SK-N-SH (cell line): ENCODE results near the gene COL20A1. TPM values are rescaled to one million over a fixed set of nuclear protein-coding genes. Genes with fewer than 3 reads are reported as not detected.

Source experiments
- CTCF ChIA-PET: fragments of 300-600, 350-600 bp; formaldehyde crosslinking; extraction: SDS; loops from one replicate; lab custom pipeline; 2021; lab: Yijun Ruan, JAX
- POLR2A ChIA-PET: fragments of 350-600 bp; sonication (Branson Sonifier 250); formaldehyde crosslinking; extraction: SDS; loops from one replicate; lab custom pipeline; 2020; ENCODE audit warnings: antibody characterized with exemption, inconsistent platforms; lab: Yijun Ruan, JAX
- DNase-seq: peaks from one replicate; pipeline ENCODE4 v3.0.0; 2012
- H2AFZ ChIP-seq: fragments of 200-600 bp; sonication (generic); 2 replicates; pipeline ENCODE4 v1.8.1; 2016; ENCODE audit warnings: antibody characterized with exemption, mild to moderate bottlenecking, low read depth
- H3F3A ChIP-seq: fragments of 200-600 bp; sonication (generic); replicated peaks from 2 replicates; pipeline ENCODE3; 2016; ENCODE audit warnings: antibody characterized with exemption, mild to moderate bottlenecking; ENCODE audit not compliant: insufficient read depth
- H3K27ac ChIP-seq, 2 experiments: fragments of 200-500 bp in 1 of 2; fragments of 200-600 bp in 1 of 2; sonication (Bioruptor generic) in 1 of 2; sonication (generic), shearing (Covaris generic) in 1 of 2; 2 replicates each; pipeline versions ENCODE4 v1.5.1 to v1.6.1; 2014 to 2016; ENCODE audit warnings: low read depth in 2 of 2, inconsistent platforms in 1 of 2, low read length in 1 of 2, mild to moderate bottlenecking in 1 of 2, mixed read lengths in 1 of 2
- H3K27me3 ChIP-seq: fragments of 200-600 bp; sonication (generic), shearing (Covaris generic); 2 replicates; pipeline ENCODE4 v1.6.1; 2016; ENCODE audit warnings: mixed run types; ENCODE audit not compliant: insufficient read depth
- H3K36me3 ChIP-seq, 2 experiments: fragments of 200-500 bp in 1 of 2; fragments of 200-600 bp in 1 of 2; sonication (Bioruptor generic) in 1 of 2; sonication (generic) in 1 of 2; replicated peaks in 1 of 2; 2 replicates each; pipeline versions ENCODE3 to v1.5.1; 2014 to 2016; ENCODE audit warnings: low read length in 1 of 2, mild to moderate bottlenecking in 1 of 2; ENCODE audit not compliant: insufficient read depth in 2 of 2, control insufficient read depth in 1 of 2
- H3K4me1 ChIP-seq, 2 experiments: fragments of 200-500 bp in 1 of 2; fragments of 200-600 bp in 1 of 2; sonication (Bioruptor generic) in 1 of 2; sonication (generic), shearing (Covaris generic) in 1 of 2; 2 replicates each; pipeline versions ENCODE4 v1.5.1 to v1.6.1; 2014 to 2016; ENCODE audit warnings: low read depth in 1 of 2, low read length in 1 of 2, mixed run types in 1 of 2; ENCODE audit not compliant: insufficient read depth in 2 of 2, control insufficient read depth in 1 of 2
- H3K4me2 ChIP-seq: fragments of 200-600 bp; sonication (generic), shearing (Covaris generic); 2 replicates; pipeline ENCODE4 v1.6.1; 2017; ENCODE audit warnings: mixed run types
- H3K4me3 ChIP-seq, 2 experiments: fragments of 200-500 bp in 1 of 2; fragments of 200-600 bp in 1 of 2; sonication (Bioruptor generic) in 1 of 2; sonication (generic), shearing (Covaris generic) in 1 of 2; 2 replicates each; pipeline versions ENCODE4 v1.5.1 to v1.8.1; 2014 to 2016; ENCODE audit warnings: low read depth in 2 of 2, inconsistent platforms in 1 of 2, low read length in 1 of 2, mild to moderate bottlenecking in 1 of 2, mixed read lengths in 1 of 2, moderate library complexity in 1 of 2
- H3K79me2 ChIP-seq: fragments of 200-600 bp; sonication (generic); 2 replicates; pipeline ENCODE4 v1.8.1; 2017; ENCODE audit warnings: mild to moderate bottlenecking; ENCODE audit not compliant: insufficient read depth
- H3K9ac ChIP-seq: fragments of 200-600 bp; sonication (generic); 2 replicates; pipeline ENCODE4 v1.6.1; 2017; ENCODE audit warnings: mixed run types
- H3K9me2 ChIP-seq: fragments of 200-600 bp; sonication (generic); 2 replicates; pipeline ENCODE4 v1.6.1; 2017; ENCODE audit warnings: mixed run types
- H3K9me3 ChIP-seq: fragments of 200-600 bp; sonication (generic); 2 replicates; pipeline ENCODE4 v1.6.1; 2017; ENCODE audit warnings: mixed run types, mild to moderate bottlenecking, moderate library complexity
- H4K20me1 ChIP-seq: fragments of 200-600 bp; sonication (generic); 2 replicates; pipeline ENCODE4 v1.6.1; 2017; ENCODE audit warnings: mild to moderate bottlenecking, mixed run types; ENCODE audit not compliant: insufficient read depth
- CHD2 ChIP-seq: fragments of 150-350 bp; IDR thresholded peaks from 2 replicates; pipeline ENCODE4 v1.6.1; 2018; ENCODE audit warnings: low read length; ENCODE audit not compliant: partially characterized antibody
- ELF1 ChIP-seq: IDR thresholded peaks from 2 replicates; pipeline ENCODE4 v1.4.0; 2012
- EP300 ChIP-seq, 2 experiments: IDR thresholded peaks; 2 replicates each; pipeline versions ENCODE4 v1.4.0 to v1.6.1; 2012; ENCODE audit warnings: borderline replicate concordance in 1 of 2, low read depth in 1 of 2, low read length in 1 of 2
- EZH2phosphoT487 ChIP-seq: fragments of 200-600 bp; sonication (generic); IDR thresholded peaks from 2 replicates; pipeline ENCODE4 v1.6.1; 2017; ENCODE audit warnings: low read depth, mixed run types, mild to moderate bottlenecking, antibody characterized with exemption, moderate library complexity, borderline replicate concordance
- GABPA ChIP-seq: IDR thresholded peaks from 2 replicates; pipeline ENCODE4 v1.4.0; 2012; ENCODE audit warnings: low read depth, mild to moderate bottlenecking
- IRF3 ChIP-seq: fragments of 150-350 bp; IDR thresholded peaks from 2 replicates; pipeline ENCODE4 v1.6.1; 2016; ENCODE audit warnings: mild to moderate bottlenecking, low read depth, low read length
- JUND ChIP-seq: IDR thresholded peaks from 2 replicates; pipeline ENCODE4 v1.4.0; 2012
- MEF2A ChIP-seq: IDR thresholded peaks from 2 replicates; pipeline ENCODE4 v1.4.0; 2012; ENCODE audit warnings: low read depth, borderline replicate concordance
- NRF1 ChIP-seq: IDR thresholded peaks from 2 replicates; pipeline ENCODE4 v1.6.1; 2012; ENCODE audit warnings: low read depth, mild to moderate bottlenecking, low read length
- RCOR1 ChIP-seq: fragments of 150-350 bp; IDR thresholded peaks from 2 replicates; pipeline ENCODE4 v1.6.1; 2017; ENCODE audit warnings: antibody characterized with exemption, low read length
- RXRA ChIP-seq: IDR thresholded peaks from 2 replicates; pipeline ENCODE4 v1.4.0; 2012; ENCODE audit warnings: low read depth, mild to moderate bottlenecking, borderline replicate concordance
- SIN3A ChIP-seq: IDR thresholded peaks from 2 replicates; pipeline ENCODE4 v1.6.1; 2012; ENCODE audit warnings: low read depth, mild to moderate bottlenecking, low read length, moderate library complexity, borderline replicate concordance
- SMC3 ChIP-seq: IDR thresholded peaks from 2 replicates; pipeline ENCODE4 v1.6.1; 2012; ENCODE audit warnings: low read depth, low read length, improper control_type of control experiment
- TAF1 ChIP-seq: IDR thresholded peaks from 2 replicates; pipeline ENCODE4 v1.6.1; 2012; ENCODE audit warnings: low read depth, mild to moderate bottlenecking, low read length, moderate library complexity, borderline replicate concordance
- TCF12 ChIP-seq: IDR thresholded peaks from 2 replicates; pipeline ENCODE4 v1.4.0; 2012
- TEAD4 ChIP-seq: IDR thresholded peaks from 2 replicates; pipeline ENCODE4 v1.4.0; 2012; ENCODE audit warnings: mild to moderate bottlenecking, borderline replicate concordance; ENCODE audit not compliant: insufficient read depth
- USF1 ChIP-seq: IDR thresholded peaks from 2 replicates; pipeline ENCODE4 v1.4.0; 2012; ENCODE audit warnings: low read depth, borderline replicate concordance
- USF2 ChIP-seq: fragments of 150-350 bp; IDR thresholded peaks from 2 replicates; pipeline ENCODE4 v1.6.1; 2017; ENCODE audit warnings: antibody characterized with exemption, low read length, low read depth, borderline replicate concordance
- YY1 ChIP-seq: IDR thresholded peaks from 2 replicates; pipeline ENCODE4 v1.4.0; 2012; ENCODE audit warnings: low read depth, mild to moderate bottlenecking
- ZBTB33 ChIP-seq: IDR thresholded peaks from 2 replicates; pipeline ENCODE4 v1.4.0; 2012; ENCODE audit warnings: low read depth, borderline replicate concordance
- WGBS: methylation state at CpG from one replicate; pipeline ENCODE4 v1.1.6; 2017; ENCODE audit warnings: low lambda C conversion rate; 5-methylcytosine and 5-hydroxymethylcytosine counted together
- polyA plus RNA-seq, 3 experiments: library from polyadenylated mRNA; depleted of rRNA; stranded (reverse); fragments of >200 nt; gene quantifications; 2 replicates each; pipeline ENCODE4 v1.2.3, GENCODE V29; 2012

The COL20A1 gene
- polyA plus RNA-seq, 1 of the 3 experiments (the other 2 are of a cell fraction), result not detected

GRCh38 chr20:63267691-63268090 is 25.3 kb upstream of the COL20A1 start:
- ChIA-PET POLR2A (no interaction called here), CTCF (interaction anchor here (0.9 to 1.6 kb wide), 2 partner anchors 44 to 114 kb away, joined by 3 to 6 read pairs; no protein-coding TSS in a partner anchor)
- Histone ChIP-seq H3K79me2 (peaks cover under 1% of the 10 kb centered on the region), H3K4me1 (peaks cover 0 to 6% of the 10 kb centered on the region in 2 experiments; a peak in 2 of 4 replicates), H3F3A (no peaks in the 10 kb centered on the region), H4K20me1 (no peaks in the 10 kb centered on the region), H3K9me2 (no peaks in the 10 kb centered on the region), H3K27ac (no peak overlapping the region), H3K9ac (no peak overlapping the region), H3K4me3 (no peak overlapping the region), H3K4me2 (no peak overlapping the region), H2AFZ (no peak overlapping the region), H3K9me3 (no peaks in the 10 kb centered on the region), H3K36me3 (no peaks in the 10 kb centered on the region), H3K27me3 (no peaks in the 10 kb centered on the region; the same call in 1 of the 2 replicates)
- TF ChIP-seq ZBTB33 (no peak), IRF3 (no peak), RCOR1 (no peak), TAF1 (no peak)
- DNase-seq, result no peak
- 55% methylated on average over 8 of the region's 9 CpGs for WGBS

- POLR2A ChIA-PET, result no interaction called here
- Histone ChIP-seq H3K27ac (no peak overlapping the region), H4K20me1 (no peaks in the 10 kb centered on the region), H3F3A (no peaks in the 10 kb centered on the region), H3K27me3 (no peaks in the 10 kb centered on the region; the same call in 1 of the 2 replicates), H3K79me2 (peaks cover 6% of the 10 kb centered on the region), H3K4me3 (no peak overlapping the region), H3K36me3 (no peaks in the 10 kb centered on the region), H2AFZ (no peak overlapping the region), H3K4me2 (no peak overlapping the region), H3K4me1 (peaks cover 0 to 6% of the 10 kb centered on the region in 2 experiments; a peak in 2 of 4 replicates), H3K9ac (no peak overlapping the region), H3K9me3 (no peaks in the 10 kb centered on the region), H3K9me2 (no peaks in the 10 kb centered on the region)
- TF ChIP-seq IRF3, result no peak
- TF ChIP-seq GABPA, result no peak
- TF ChIP-seq CHD2, result no peak
- TF ChIP-seq EP300 (IDR thresholded peaks at IDR 0.05; ENCODE audit: borderline replicate concordance in 1 of 2, low read depth in 1 of 2, low read length in 1 of 2), result no peak
- TF ChIP-seq NRF1, result no peak
- no peak for TF ChIP-seq TAF1
- no peak for TF ChIP-seq RXRA
- no peak for TF ChIP-seq TCF12
- TF ChIP-seq YY1, result no peak
- no peak for TF ChIP-seq SMC3
- no peak for TF ChIP-seq JUND
- TF ChIP-seq USF1, result no peak
- no peak for TF ChIP-seq USF2
- TF ChIP-seq SIN3A, result no peak
- no peak for TF ChIP-seq MEF2A
- no peak for TF ChIP-seq TEAD4
- no peak for TF ChIP-seq ELF1
- no peak for TF ChIP-seq EZH2phosphoT487
- WGBS, result 70% methylated on average over 2 of the region's 7 CpGs
- CTCF ChIA-PET, result interaction anchor here (0.9 to 1.6 kb wide), 2 partner anchors 45 to 114 kb away, joined by 3 to 6 read pairs; no protein-coding TSS in a partner anchor
- DNase-seq, result no peak
Measured at GRCh38 chr20:63268256-63268655, 24.7 kb upstream of the COL20A1 start.
